ENCODE data around the gene NXPH1.

DNA sequence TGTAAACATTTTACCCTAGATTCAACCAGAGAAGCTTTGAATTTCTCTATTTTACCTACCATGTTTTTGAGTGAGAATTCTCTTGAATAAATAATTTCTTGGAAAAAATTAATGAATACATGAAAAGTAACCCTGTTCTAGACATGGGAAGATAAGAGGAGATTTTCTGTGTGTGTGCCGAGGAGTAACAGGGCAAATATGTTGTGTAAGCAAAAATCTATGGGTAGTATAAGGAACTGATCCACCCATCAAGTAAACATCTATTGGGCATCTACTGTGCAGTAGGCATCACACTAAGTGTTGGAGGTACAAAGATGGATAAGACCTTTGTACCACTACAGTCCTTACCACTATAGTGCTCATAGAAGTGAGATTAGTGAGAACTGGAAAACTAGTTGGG, 8.2 kb upstream of the NXPH1 start:
- TF ChIP-seq, protein P1, sequence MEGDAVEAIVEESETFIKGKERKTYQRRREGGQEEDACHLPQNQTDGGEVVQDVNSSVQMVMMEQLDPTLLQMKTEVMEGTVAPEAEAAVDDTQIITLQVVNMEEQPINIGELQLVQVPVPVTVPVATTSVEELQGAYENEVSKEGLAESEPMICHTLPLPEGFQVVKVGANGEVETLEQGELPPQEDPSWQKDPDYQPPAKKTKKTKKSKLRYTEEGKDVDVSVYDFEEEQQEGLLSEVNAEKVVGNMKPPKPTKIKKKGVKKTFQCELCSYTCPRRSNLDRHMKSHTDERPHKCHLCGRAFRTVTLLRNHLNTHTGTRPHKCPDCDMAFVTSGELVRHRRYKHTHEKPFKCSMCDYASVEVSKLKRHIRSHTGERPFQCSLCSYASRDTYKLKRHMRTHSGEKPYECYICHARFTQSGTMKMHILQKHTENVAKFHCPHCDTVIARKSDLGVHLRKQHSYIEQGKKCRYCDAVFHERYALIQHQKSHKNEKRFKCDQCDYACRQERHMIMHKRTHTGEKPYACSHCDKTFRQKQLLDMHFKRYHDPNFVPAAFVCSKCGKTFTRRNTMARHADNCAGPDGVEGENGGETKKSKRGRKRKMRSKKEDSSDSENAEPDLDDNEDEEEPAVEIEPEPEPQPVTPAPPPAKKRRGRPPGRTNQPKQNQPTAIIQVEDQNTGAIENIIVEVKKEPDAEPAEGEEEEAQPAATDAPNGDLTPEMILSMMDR (optimal IDR thresholded peaks at IDR 0.05 in 1 of 3, IDR thresholded peaks at IDR 0.05 in 1 of 3, conservative IDR thresholded peaks at IDR 0.05 in 1 of 3; ENCODE audit: extremely low read depth in 1 of 3, insufficient read depth in 2 of 3, low read length in 3 of 3) = no peak
- no peak for TF ChIP-seq EZH2 (IDR thresholded peaks at IDR 0.05; ENCODE audit: low read length)

Data from keratinocyte (primary cell).